B cell (primary cell): Measurements from ENCODE around the gene AGAP1. TPM values are rescaled to one million over a fixed set of nuclear protein-coding genes. Genes with fewer than 3 reads are reported as not detected.

Source experiments
- ATAC-seq: fragments of 200-7000 bp; cut with Tn5 transposase; one replicate; pipeline ENCODE4 v1.10.0; 2021; ENCODE audit warnings: low read depth, mild to moderate bottlenecking, moderate number of reproducible peaks, moderate library complexity
- CTCF ChIA-PET: fragments of 350-600 bp; sonication (Branson Sonifier 250); formaldehyde crosslinking; loops from one replicate; lab custom pipeline; 2021; ENCODE audit warnings: antibody characterized with exemption, inconsistent platforms; lab: Charles Lee
- POLR2A ChIA-PET: fragments of 350-600 bp; sonication (Branson Sonifier 250); formaldehyde crosslinking; loops from one replicate; lab custom pipeline; 2021; ENCODE audit warnings: antibody characterized with exemption; lab: Charles Lee
- DNase-seq: peaks from one replicate; pipeline ENCODE4 v3.0.0; 2013
- H2AFZ ChIP-seq: 2 replicates; pipeline ENCODE4 v1.6.1; 2012; ENCODE audit warnings: mild to moderate bottlenecking, low read depth, low read length; ENCODE audit not compliant: insufficient read depth, poor library complexity, severe bottlenecking
- H3K27ac ChIP-seq, 2 donors: 1 replicate in 1 of 2; 2 replicates in 1 of 2; pipeline ENCODE4 v1.5.1; 2012 to 2013; ENCODE audit warnings: low read length in 2 of 2, mild to moderate bottlenecking in 2 of 2, moderate library complexity in 1 of 2
- H3K27me3 ChIP-seq, 4 experiments: fragments of 200-600 bp in 1 of 4; sonication (generic) in 1 of 4; replicated peaks in 1 of 4; 1 replicate in 2 of 4; 2 replicates in 2 of 4; pipeline versions ENCODE4 v1.6.1 to v1.7.0; 2013 to 2016; ENCODE audit warnings: low read length in 3 of 4, mild to moderate bottlenecking in 2 of 4, mixed read lengths in 1 of 4, moderate library complexity in 1 of 4; ENCODE audit not compliant: insufficient read depth in 4 of 4, control insufficient read depth in 3 of 4; ENCODE audit errors: control extremely low read depth in 1 of 4
- H3K36me3 ChIP-seq, 2 experiments: replicated peaks in 1 of 2; 1 replicate in 1 of 2; 2 replicates in 1 of 2; pipeline versions ENCODE4 v1.6.1 to v1.7.1; 2013; ENCODE audit warnings: low read length in 1 of 2; ENCODE audit not compliant: insufficient read depth in 2 of 2, control insufficient read depth in 1 of 2; ENCODE audit errors: control extremely low read depth in 1 of 2, extremely low read depth in 1 of 2
- H3K4me1 ChIP-seq, 2 donors: fragments of 200-600 bp in 1 of 2; sonication (generic) in 1 of 2; 1 replicate in 1 of 2; 2 replicates in 1 of 2; pipeline versions ENCODE4 v1.5.1 to v1.6.1; 2013 to 2017; ENCODE audit warnings: low read length in 2 of 2; ENCODE audit not compliant: control insufficient read depth in 2 of 2, insufficient read depth in 2 of 2
- H3K4me2 ChIP-seq: replicated peaks from 2 replicates; pipeline ENCODE3; 2012; ENCODE audit warnings: mild to moderate bottlenecking, low read depth, low read length; ENCODE audit not compliant: poor library complexity, severe bottlenecking
- H3K4me3 ChIP-seq, 5 experiments: fragments of 200-600 bp in 1 of 5; sonication (generic) in 1 of 5; 1 replicate in 3 of 5; 2 replicates in 2 of 5; pipeline versions ENCODE4 v1.5.1 to v1.7.0; 2011 to 2016; ENCODE audit warnings: low read length in 4 of 5, mild to moderate bottlenecking in 4 of 5, low read depth in 2 of 5, control low read depth in 1 of 5, moderate library complexity in 1 of 5; ENCODE audit not compliant: insufficient read depth in 1 of 5; ENCODE audit errors: control extremely low read depth in 1 of 5, extremely low read depth in 1 of 5
- H3K79me2 ChIP-seq: fragments of 200-600 bp; sonication (generic); one replicate; pipeline ENCODE4 v1.6.0; 2016; ENCODE audit warnings: low read length; ENCODE audit not compliant: control insufficient read depth, insufficient read depth
- H3K9ac ChIP-seq: fragments of 200-600 bp; sonication (generic); 2 replicates; pipeline ENCODE4 v1.6.1; 2017; ENCODE audit warnings: mild to moderate bottlenecking, low read length, moderate library complexity
- H3K9me3 ChIP-seq, 3 donors: one replicate each; pipeline versions ENCODE4 v1.6.1 to v1.7.1; 2013; ENCODE audit warnings: low read length in 2 of 3; ENCODE audit not compliant: control insufficient read depth in 2 of 3, insufficient read depth in 1 of 3; ENCODE audit errors: control extremely low read depth in 1 of 3
- H4K20me1 ChIP-seq: 2 replicates; pipeline ENCODE4 v1.6.0; 2012; ENCODE audit warnings: mild to moderate bottlenecking, low read length; ENCODE audit not compliant: insufficient read depth, control insufficient read depth, poor library complexity, severe bottlenecking
- H3K27ac Mint-ChIP-seq: one replicate; pipeline ENCODE4 v1.8.0; 2021; ENCODE audit warnings: mixed read lengths
- H3K27me3 Mint-ChIP-seq: one replicate; pipeline ENCODE4 v1.8.0; 2021; ENCODE audit warnings: mixed read lengths
- H3K4me1 Mint-ChIP-seq: one replicate; pipeline ENCODE4 v1.8.0; 2021; ENCODE audit warnings: mixed read lengths
- H3K4me3 Mint-ChIP-seq: one replicate; pipeline ENCODE4 v1.8.0; 2021; ENCODE audit warnings: mixed read lengths
- H3K9me3 Mint-ChIP-seq: one replicate; pipeline ENCODE4 v1.8.0; 2022; ENCODE audit warnings: mixed read lengths; ENCODE audit not compliant: insufficient read depth
- EZH2 ChIP-seq: IDR thresholded peaks from 2 replicates; pipeline ENCODE4 v1.6.1; 2012; ENCODE audit warnings: borderline replicate concordance, low read depth, mild to moderate bottlenecking, moderate library complexity, low read length; ENCODE audit not compliant: insufficient read depth, poor library complexity, severe bottlenecking
- WGBS: methylation state at CpG from one replicate; pipeline ENCODE4 v1.1.5; 2013; ENCODE audit warnings: missing lambda C conversion rate; ENCODE audit not compliant: insufficient coverage; 5-methylcytosine and 5-hydroxymethylcytosine counted together
- intact Hi-C: fragments of 100-400 bp; cut with micrococcal nuclease; formaldehyde crosslinking; loops from one replicate; pipeline ENCODE4 v1.10.0; 2022
- polyA plus RNA-seq: library from polyadenylated mRNA; depleted of rRNA; stranded (reverse); fragments of >200 nt; gene quantifications from 2 replicates; pipeline ENCODE4 v1.2.3, GENCODE V29; 2012
- total RNA-seq, 2 donors: library from RNA; stranded (reverse); fragments of 120-200 nt in 1 of 2; gene quantifications; 1 replicate in 1 of 2; 2 replicates in 1 of 2; pipeline versions ENCODE4 v1.2.3 to v1.2.4, GENCODE V29; 2013 to 2022
- TF ChIP-seq, protein P1 (sequence below): fragments of 200-600 bp; IDR thresholded peaks from one replicate; pipeline ENCODE4 v1.8.0; 2022; ENCODE audit warnings: antibody characterized with exemption, mild to moderate bottlenecking

The AGAP1 gene
- total and polyA plus RNA-seq, 2 donors (not counting 1 experiment from before 2014, with no cell fraction given): 0.01 TPM; not detected in 1

DNA sequence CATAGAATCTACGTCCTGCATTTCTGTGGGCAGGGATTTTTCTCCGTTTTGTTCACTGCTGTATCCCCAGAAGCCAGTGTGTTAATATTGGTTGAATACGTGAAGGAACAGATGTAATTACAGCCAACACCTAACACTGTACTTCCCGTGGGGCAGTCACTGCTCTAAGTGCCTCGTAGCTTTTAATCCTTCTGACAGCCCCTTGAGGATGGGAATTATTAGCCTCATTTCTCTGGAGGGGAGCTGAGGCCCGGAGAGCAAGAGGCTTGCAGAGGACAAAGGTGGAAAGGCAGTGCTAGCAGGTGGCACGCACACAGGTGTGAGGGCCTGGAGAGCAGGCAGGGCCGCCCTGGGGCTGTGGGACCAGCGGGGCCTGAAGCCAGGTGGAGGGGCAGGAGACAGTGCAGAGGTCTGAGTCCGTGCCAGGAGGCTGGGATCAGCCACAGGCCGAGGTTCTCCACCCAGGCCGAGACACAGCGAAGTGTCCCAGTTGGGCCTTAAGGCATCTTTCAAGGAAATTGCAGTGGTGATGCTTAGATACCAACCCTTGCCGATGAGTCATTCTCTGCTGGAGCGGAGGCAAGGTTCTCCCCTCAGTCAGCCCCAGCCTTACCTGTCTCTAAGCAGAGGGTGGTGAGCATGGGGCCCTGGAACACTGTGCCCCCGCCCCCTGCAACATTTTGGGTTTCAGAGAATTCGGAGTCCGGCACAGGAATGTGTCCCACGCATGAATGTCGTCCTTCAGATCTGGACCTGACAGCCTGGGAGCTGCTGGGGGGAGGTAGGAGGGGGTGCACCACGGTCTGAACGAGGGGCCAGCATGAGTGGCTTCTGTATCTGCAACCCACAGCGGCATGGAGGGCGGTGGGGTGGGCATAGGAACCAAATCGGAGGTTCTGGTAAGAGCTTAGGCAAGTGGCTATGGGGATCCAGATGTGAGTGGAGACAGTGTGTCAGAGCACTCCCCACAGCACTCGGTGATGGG is 551.7 kb downstream of the AGAP1 start:
- Mint-ChIP-seq H3K27ac (no peak overlapping the region), H3K27me3 (no peaks in the 10 kb centered on the region), H3K4me1 (no peaks in the 10 kb centered on the region), H3K9me3 (no peaks in the 10 kb centered on the region), H3K4me3 (no peak overlapping the region)
- ATAC-seq (no peak), DNase-seq (no peak)
- Histone ChIP-seq H2AFZ (no peak overlapping the region), H3K27me3 (no peaks in the 10 kb centered on the region), H4K20me1 (no peaks in the 10 kb centered on the region), H3K9me3 (peaks cover 0 to 9% (median 0%) of the 10 kb centered on the region in 3 donors), H3K9ac (no peak overlapping the region), H3K4me2 (no peak overlapping the region), H3K36me3 (no peaks in the 10 kb centered on the region), H3K4me3 (no peak overlapping the region), H3K4me1 (no peaks in the 10 kb centered on the region), H3K79me2 (no peaks in the 10 kb centered on the region), H3K27ac (no peak overlapping the region)
- CTCF ChIA-PET: no interaction called here
- intact Hi-C loops: no loop called here
- POLR2A ChIA-PET: no interaction called here
- TF ChIP-seq EZH2: no peak
- TF ChIP-seq, protein P1, sequence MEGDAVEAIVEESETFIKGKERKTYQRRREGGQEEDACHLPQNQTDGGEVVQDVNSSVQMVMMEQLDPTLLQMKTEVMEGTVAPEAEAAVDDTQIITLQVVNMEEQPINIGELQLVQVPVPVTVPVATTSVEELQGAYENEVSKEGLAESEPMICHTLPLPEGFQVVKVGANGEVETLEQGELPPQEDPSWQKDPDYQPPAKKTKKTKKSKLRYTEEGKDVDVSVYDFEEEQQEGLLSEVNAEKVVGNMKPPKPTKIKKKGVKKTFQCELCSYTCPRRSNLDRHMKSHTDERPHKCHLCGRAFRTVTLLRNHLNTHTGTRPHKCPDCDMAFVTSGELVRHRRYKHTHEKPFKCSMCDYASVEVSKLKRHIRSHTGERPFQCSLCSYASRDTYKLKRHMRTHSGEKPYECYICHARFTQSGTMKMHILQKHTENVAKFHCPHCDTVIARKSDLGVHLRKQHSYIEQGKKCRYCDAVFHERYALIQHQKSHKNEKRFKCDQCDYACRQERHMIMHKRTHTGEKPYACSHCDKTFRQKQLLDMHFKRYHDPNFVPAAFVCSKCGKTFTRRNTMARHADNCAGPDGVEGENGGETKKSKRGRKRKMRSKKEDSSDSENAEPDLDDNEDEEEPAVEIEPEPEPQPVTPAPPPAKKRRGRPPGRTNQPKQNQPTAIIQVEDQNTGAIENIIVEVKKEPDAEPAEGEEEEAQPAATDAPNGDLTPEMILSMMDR: no peak
- 90% methylated on average over 23 of the region's 26 CpGs for WGBS

DNA sequence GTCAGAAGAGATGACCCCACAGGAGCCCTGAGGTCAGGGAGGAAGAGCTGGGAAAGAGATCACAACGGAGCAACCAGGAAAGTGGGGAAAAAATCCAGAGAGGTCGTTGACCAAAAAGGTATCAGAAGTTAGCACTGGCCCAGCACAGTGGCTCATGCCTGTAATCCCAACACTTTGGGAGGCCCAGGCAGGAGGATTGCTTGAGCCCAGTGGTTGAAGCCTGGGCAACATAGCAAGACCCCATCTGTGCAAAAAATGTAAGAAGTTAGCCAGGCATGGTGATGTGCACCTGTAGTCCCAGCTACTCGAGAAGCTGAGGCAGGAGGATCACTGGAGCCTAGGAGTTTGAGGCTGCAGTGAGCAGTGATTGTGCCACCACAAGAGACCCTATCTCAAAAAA is 552.9 kb downstream of the AGAP1 start:
- ChIA-PET POLR2A (no interaction called here), CTCF (no interaction called here)
- no peak overlapping the region for H2AFZ ChIP-seq
- H3K4me1 ChIP-seq: no peaks in the 10 kb centered on the region
- intact Hi-C loops: no loop called here
- no peak overlapping the region for H3K4me3 Mint-ChIP-seq
- H3K27me3 Mint-ChIP-seq: no peaks in the 10 kb centered on the region
- ATAC-seq (no peak), DNase-seq (no peak)
- H3K27ac Mint-ChIP-seq: no peak overlapping the region
- H3K36me3 ChIP-seq: no peaks in the 10 kb centered on the region
- peaks cover 0 to 9% (median 0%) of the 10 kb centered on the region in 3 donors for H3K9me3 ChIP-seq
- H3K4me3 ChIP-seq: no peak overlapping the region
- no peaks in the 10 kb centered on the region for H3K4me1 Mint-ChIP-seq
- H3K79me2 ChIP-seq: no peaks in the 10 kb centered on the region
- H3K9ac ChIP-seq: no peak overlapping the region
- no peaks in the 10 kb centered on the region for H4K20me1 ChIP-seq
- H3K27me3 ChIP-seq: no peaks in the 10 kb centered on the region
- WGBS: 67% methylated on average over 3 of the region's 3 CpGs
- no peaks in the 10 kb centered on the region for H3K9me3 Mint-ChIP-seq
- H3K27ac ChIP-seq: no peak overlapping the region
- no peak for TF ChIP-seq EZH2
- TF ChIP-seq, protein P1: no peak
- H3K4me2 ChIP-seq: no peak overlapping the region
